Heart right ventricle (tissue), 16 donors: ENCODE measurements around the gene SGIP1. TPM values are rescaled to one million over a fixed set of nuclear protein-coding genes. Genes with fewer than 3 reads are reported as not detected.

Source experiments
- ATAC-seq, 8 donors: fragments of 200-7000 bp; cut with Tn5 transposase; one replicate each; pipeline ENCODE4 v1.9.1; 2020; ENCODE audit warnings: mild to moderate bottlenecking in 8 of 8, moderate library complexity in 8 of 8, moderate number of reproducible peaks in 1 of 8
- DNase-seq, 2 donors: peaks; one replicate each; pipeline ENCODE4 v3.0.0-alpha.2; 2020
- H3K27ac ChIP-seq, 10 donors: fragments of 200-600 bp; sonication (generic) in 2 of 10; one replicate each; pipeline versions ENCODE4 v1.5.0 to v1.8.0; 2020 to 2022; ENCODE audit warnings: mild to moderate bottlenecking in 3 of 10
- H3K27me3 ChIP-seq, 7 donors: fragments of 200-600 bp; one replicate each; pipeline ENCODE4 v1.8.0; 2021 to 2022; ENCODE audit warnings: mild to moderate bottlenecking in 2 of 7
- H3K36me3 ChIP-seq, 9 donors: fragments of 200-600 bp; sonication (generic) in 1 of 9; one replicate each; pipeline versions ENCODE4 v1.5.0 to v1.8.0; 2020 to 2022; ENCODE audit warnings: mild to moderate bottlenecking in 2 of 9
- H3K4me1 ChIP-seq, 9 donors: fragments of 200-600 bp; sonication (generic) in 1 of 9; one replicate each; pipeline versions ENCODE4 v1.5.0 to v1.8.0; 2020 to 2022; ENCODE audit warnings: mild to moderate bottlenecking in 4 of 9
- H3K4me3 ChIP-seq, 10 donors: fragments of 200-600 bp; sonication (generic) in 2 of 10; one replicate each; pipeline versions ENCODE4 v1.5.0 to v1.8.0; 2020 to 2022; ENCODE audit warnings: mild to moderate bottlenecking in 7 of 10, moderate library complexity in 2 of 10
- H3K9me3 ChIP-seq, 11 donors: fragments of 200-600 bp in 10 of 11; sonication (generic) in 2 of 11; one replicate each; pipeline versions ENCODE4 v1.5.0 to v1.8.0; 2013 to 2022; ENCODE audit warnings: mild to moderate bottlenecking in 2 of 11, control low read depth in 1 of 11, moderate library complexity in 1 of 11
- CTCF ChIP-seq, 9 donors: fragments of 200-600 bp; sonication (generic) in 2 of 9; IDR thresholded peaks; one replicate each; pipeline versions ENCODE4 v1.5.0 to v1.8.0; 2021 to 2022; ENCODE audit warnings: antibody characterized with exemption in 9 of 9, mild to moderate bottlenecking in 5 of 9, moderate library complexity in 1 of 9
- WGBS, 2 donors: extraction: QIAGEN DNeasy Blood & Tissue Kit; methylation state at CpG; one replicate each; pipeline ENCODE4 v1.1.7; 2013; ENCODE audit warnings: inconsistent platforms in 1 of 2; 5-methylcytosine and 5-hydroxymethylcytosine counted together
- intact Hi-C, 10 donors: fragments of 100-400 bp; cut with DNase I; formaldehyde crosslinking; loops; one replicate each; pipeline versions ENCODE4 v1.11.1 to v1.14.2; 2022
- polyA plus RNA-seq, 2 donors: library from polyadenylated mRNA; stranded (reverse); fragments of 200-250 nt; gene quantifications; one replicate each; pipeline ENCODE4 v1.2.3, GENCODE V29; 2013
- total RNA-seq, 10 donors: library from RNA; stranded (reverse); fragmentation: NEBNext Ultra II Directional in 3 of 10; extraction: Animal tissue kit (Norgen Biotek cat#: 25700) in 3 of 10; gene quantifications; one replicate each; pipeline versions ENCODE4 v1.2.1 to v1.2.4, GENCODE V29; 2021 to 2023
- donor health status: Arrhythmogenic right ventricular cardiomyopathy.
- donor health status: ischemic (EF 13 %, LVEDD 7.1; RV severe dilation, severe dysfunction).
- donor health status: healthy with polysubstance abuse.
- donor health status: DM: no; HTN: yes; CAD: no.
- donor health status: DM: no; HTN: no; CAD: no.
- donor health status: ischemic (EF 25% LVEDD 6.9; RV normal size, moderate dysfunction).
- donor health status: ischemic (EF 25% LVEDD 5.7; RV mildly dilated, moderate dysfunction).
- donor health status: healthy.
- donor health status: DM: yes; HTN: yes; CAD: no.
- donor health status: Ischemic cardiomyopathy.
- donor health status: ischemic (EF 35%, LVEDD 5.7; RV mildly dilated, moderate dysfunction).
- donor health status: nonischemic (EF 11% LVEDD 7.7; RV severe dilation, severe dysfunction).
- donor health status: DM: yes; HTN: yes; CAD: no.
- donor health status: PGD.
- donor health status: ischemic (EF 29% LVEDD 5.4; RV normal size, mild dysfunction).
- donor health status: nonischemic (EF 23%, LVEDD 6.1; RV moderate dilation, normal function).

Gene SGIP1
- total and polyA plus RNA-seq, 12 donors = 1.6 to 19.6 (median 4.9) TPM

GRCh38 chr1:66775646-66776045, 241.7 kb downstream of the SGIP1 start:
- Histone ChIP-seq H3K36me3 (peaks cover 0 to 32% (median 0%) of the 10 kb centered on the region in 9 donors), H3K27ac (no peak overlapping the region), H3K27me3 (no peaks in the 10 kb centered on the region), H3K9me3 (peaks cover 0 to 9% (median 0%) of the 10 kb centered on the region in 11 donors), H3K4me3 (no peak overlapping the region), H3K4me1 (no peaks in the 10 kb centered on the region)
- WGBS, 2 donors = 88 to 90% methylated on average over 3 of the region's 3 CpGs
- ATAC-seq = no peak
- no peak for DNase-seq
- intact Hi-C loops = loop anchor here in 1 of 10 donors (10.0 kb wide), 1 partner anchor 119 kb away; no protein-coding TSS in a partner anchor
- TF ChIP-seq CTCF (IDR thresholded peaks at IDR 0.05) = no peak

GRCh38 chr1:66777831-66778230, 243.9 kb downstream of the SGIP1 start:
- ATAC-seq = no peak
- no peak for DNase-seq
- intact Hi-C loops = loop anchor here in 1 of 10 donors (10.0 kb wide), 1 partner anchor 117 kb away; no protein-coding TSS in a partner anchor

GRCh38 chr1:66778266-66778665, 244.3 kb downstream of the SGIP1 start:
- DNase-seq (no peak), ATAC-seq (no peak)
- intact Hi-C loops = loop anchor here in 1 of 10 donors (10.0 kb wide), 1 partner anchor 117 kb away; no protein-coding TSS in a partner anchor
- peaks cover 0 to 17% (median 0%) of the 10 kb centered on the region in 9 donors for H3K36me3 ChIP-seq
- no peak overlapping the region for H3K27ac ChIP-seq
- H3K9me3 ChIP-seq = peaks cover 0 to 14% (median 0%) of the 10 kb centered on the region in 11 donors
- no peak for TF ChIP-seq CTCF (IDR thresholded peaks at IDR 0.05)
- no peaks in the 10 kb centered on the region for H3K4me1 ChIP-seq
- no peaks in the 10 kb centered on the region for H3K27me3 ChIP-seq
- H3K4me3 ChIP-seq = no peak overlapping the region
- WGBS, 2 donors = 90 to 94% methylated on average over 4 of the region's 4 CpGs

More at GRCh38 chr1:66777831-66778230, 243.9 kb downstream of the SGIP1 start:
- 89 to 92% methylated on average over 3 of the region's 3 CpGs for WGBS, 2 donors
- Histone ChIP-seq H3K9me3 (peaks cover 0 to 14% (median 0%) of the 10 kb centered on the region in 11 donors), H3K27ac (no peak overlapping the region), H3K4me1 (no peaks in the 10 kb centered on the region), H3K27me3 (no peaks in the 10 kb centered on the region), H3K4me3 (no peak overlapping the region), H3K36me3 (peaks cover 0 to 17% (median 0%) of the 10 kb centered on the region in 9 donors)
- no peak for TF ChIP-seq CTCF (IDR thresholded peaks at IDR 0.05)

GRCh38 chr1:66778969-66779368, 245.0 kb downstream of the SGIP1 start:
- Histone ChIP-seq H3K27ac (no peak overlapping the region), H3K27me3 (no peaks in the 10 kb centered on the region), H3K4me3 (no peak overlapping the region), H3K9me3 (peaks cover 0 to 15% (median 0%) of the 10 kb centered on the region in 11 donors), H3K36me3 (peaks cover 0 to 17% (median 0%) of the 10 kb centered on the region in 9 donors), H3K4me1 (no peaks in the 10 kb centered on the region)
- 90 to 92% methylated on average over 4 of the region's 4 CpGs for WGBS, 2 donors
- no peak for DNase-seq
- no peak for ATAC-seq
- no peak for TF ChIP-seq CTCF (IDR thresholded peaks at IDR 0.05)
- intact Hi-C loops = loop anchor here in 1 of 10 donors (10.0 kb wide), 1 partner anchor 116 kb away; no protein-coding TSS in a partner anchor
